HepG2 (cell line): ENCODE measurements around the gene GRB2. TPM values are rescaled to one million over a fixed set of nuclear protein-coding genes. Genes with fewer than 3 reads are reported as not detected.
A peak's percentile ranks its signal among the peaks of the same experiment; 100 is the strongest.

Experiments
- ATF7 ChIP-seq, 2 experiments: fragments of 450-650 bp in 1 of 2; sonication (generic) in 1 of 2; formaldehyde crosslinking in 1 of 2; IDR thresholded peaks; 2 replicates each; pipeline versions ENCODE4 v1.4.0 to v1.6.1; 2016 to 2020; ENCODE audit warnings: antibody characterized with exemption in 1 of 2, mild to moderate bottlenecking in 1 of 2, missing genetic modification reagents in 1 of 2
- CEBPB ChIP-seq: IDR thresholded peaks from 2 replicates; pipeline ENCODE4 v1.6.1; 2011; ENCODE audit warnings: low read depth, low read length, improper control_type of control experiment, borderline replicate concordance
- ELF3 ChIP-seq: IDR thresholded peaks from 2 replicates; pipeline ENCODE4 v1.6.1; 2016; ENCODE audit warnings: missing genetic modification reagents, missing compliant biosample characterization
- EP300 ChIP-seq, 3 experiments: sonication (generic) in 1 of 3; formaldehyde crosslinking in 1 of 3; IDR thresholded peaks; 2 replicates each; pipeline versions ENCODE4 v1.5.1 to v1.6.1; 2011 to 2020; ENCODE audit warnings: low read depth in 2 of 3, low read length in 2 of 3, borderline replicate concordance in 1 of 3, improper control_type of control experiment in 1 of 3, mild to moderate bottlenecking in 1 of 3, missing genetic modification reagents in 1 of 3, moderate library complexity in 1 of 3
- HMG20A ChIP-seq: IDR thresholded peaks from 2 replicates; pipeline ENCODE4 v1.6.1; 2016; ENCODE audit warnings: borderline replicate concordance
- HOXA5 ChIP-seq: sonication (generic); formaldehyde crosslinking; IDR thresholded peaks from 2 replicates; pipeline ENCODE4 v1.4.0; 2020; ENCODE audit warnings: missing genetic modification reagents
- KDM2A ChIP-seq: sonication (generic); formaldehyde crosslinking; IDR thresholded peaks from 2 replicates; pipeline ENCODE4 v1.4.0; 2020; ENCODE audit warnings: low read depth, missing genetic modification reagents, borderline replicate concordance
- MEIS2 ChIP-seq: sonication (generic); formaldehyde crosslinking; IDR thresholded peaks from 2 replicates; pipeline ENCODE4 v1.9.0; 2021; ENCODE audit warnings: mild to moderate bottlenecking, missing genetic modification reagents
- NKX3-1 ChIP-seq: sonication (generic); formaldehyde crosslinking; IDR thresholded peaks from 2 replicates; pipeline ENCODE4 v1.5.0; 2020; ENCODE audit warnings: missing genetic modification reagents
- SIX1 ChIP-seq: sonication (generic); formaldehyde crosslinking; IDR thresholded peaks from 2 replicates; pipeline ENCODE4 v1.4.0; 2020; ENCODE audit warnings: missing genetic modification reagents, borderline replicate concordance
- ZBTB3 ChIP-seq: sonication (generic); formaldehyde crosslinking; IDR thresholded peaks from 2 replicates; pipeline ENCODE4 v1.4.0; 2020; ENCODE audit warnings: low read depth, mild to moderate bottlenecking, moderate library complexity, missing genetic modification reagents, borderline replicate concordance
- ZFP36L2 ChIP-seq: sonication (generic); formaldehyde crosslinking; IDR thresholded peaks from 2 replicates; pipeline ENCODE4 v1.4.0; 2020; ENCODE audit warnings: missing genetic modification reagents
- ZNF225 ChIP-seq: sonication (generic); formaldehyde crosslinking; IDR thresholded peaks from 2 replicates; pipeline ENCODE4 v1.4.0; 2020; ENCODE audit warnings: mild to moderate bottlenecking, missing genetic modification reagents
- ZNF703 ChIP-seq: sonication (generic); formaldehyde crosslinking; IDR thresholded peaks from 2 replicates; pipeline ENCODE4 v1.5.1; 2020; ENCODE audit warnings: missing genetic modification reagents, mild to moderate bottlenecking, moderate library complexity, borderline replicate concordance
- polyA plus RNA-seq, 8 experiments: library from polyadenylated mRNA; depleted of rRNA in 3 of 8; stranded (reverse) in 7 of 8; unstranded in 1 of 8; fragments of >200 nt; fragmentation: Illumina TruSeq in 4 of 8; extraction: Trizol in 4 of 8; gene quantifications; 2 replicates each; pipeline versions ENCODE4 v1.2.1 to v1.2.3, GENCODE V29; 2011 to 2016; ENCODE audit warnings: low read depth in 4 of 8, missing spikeins in 1 of 8, mixed read lengths in 1 of 8; ENCODE audit not compliant: insufficient read depth in 1 of 8
- total RNA-seq, 5 experiments: library from RNA; depleted of rRNA; stranded (reverse); fragments of >200 nt; fragmentation: Illumina TruSeq; extraction: Trizol; gene quantifications; 2 replicates each; pipeline ENCODE4 v1.2.3, GENCODE V29; 2016; ENCODE audit warnings: low read depth in 1 of 5
- TF ChIP-seq, protein P1 (sequence below): sonication (generic); formaldehyde crosslinking; IDR thresholded peaks from 2 replicates; pipeline ENCODE4 v1.4.0; 2020; ENCODE audit warnings: missing genetic modification reagents, borderline replicate concordance
- TF ChIP-seq, protein P2 (sequence below): IDR thresholded peaks from 2 replicates; pipeline ENCODE4 v1.4.0; 2020; ENCODE audit warnings: mild to moderate bottlenecking, missing genetic modification reagents
- TF ChIP-seq, protein P3 (sequence below): sonication (generic); formaldehyde crosslinking; IDR thresholded peaks from 2 replicates; pipeline ENCODE4 v1.8.1; 2023; ENCODE audit warnings: mild to moderate bottlenecking, inconsistent platforms, moderate library complexity, missing genetic modification reagents, borderline replicate concordance

GRB2 gene
- total and polyA plus RNA-seq, 2 of the 13 experiments (the other 11 are each of a cell fraction or from before 2014, with no cell fraction given), result 84.6 to 92.3 TPM

DNA sequence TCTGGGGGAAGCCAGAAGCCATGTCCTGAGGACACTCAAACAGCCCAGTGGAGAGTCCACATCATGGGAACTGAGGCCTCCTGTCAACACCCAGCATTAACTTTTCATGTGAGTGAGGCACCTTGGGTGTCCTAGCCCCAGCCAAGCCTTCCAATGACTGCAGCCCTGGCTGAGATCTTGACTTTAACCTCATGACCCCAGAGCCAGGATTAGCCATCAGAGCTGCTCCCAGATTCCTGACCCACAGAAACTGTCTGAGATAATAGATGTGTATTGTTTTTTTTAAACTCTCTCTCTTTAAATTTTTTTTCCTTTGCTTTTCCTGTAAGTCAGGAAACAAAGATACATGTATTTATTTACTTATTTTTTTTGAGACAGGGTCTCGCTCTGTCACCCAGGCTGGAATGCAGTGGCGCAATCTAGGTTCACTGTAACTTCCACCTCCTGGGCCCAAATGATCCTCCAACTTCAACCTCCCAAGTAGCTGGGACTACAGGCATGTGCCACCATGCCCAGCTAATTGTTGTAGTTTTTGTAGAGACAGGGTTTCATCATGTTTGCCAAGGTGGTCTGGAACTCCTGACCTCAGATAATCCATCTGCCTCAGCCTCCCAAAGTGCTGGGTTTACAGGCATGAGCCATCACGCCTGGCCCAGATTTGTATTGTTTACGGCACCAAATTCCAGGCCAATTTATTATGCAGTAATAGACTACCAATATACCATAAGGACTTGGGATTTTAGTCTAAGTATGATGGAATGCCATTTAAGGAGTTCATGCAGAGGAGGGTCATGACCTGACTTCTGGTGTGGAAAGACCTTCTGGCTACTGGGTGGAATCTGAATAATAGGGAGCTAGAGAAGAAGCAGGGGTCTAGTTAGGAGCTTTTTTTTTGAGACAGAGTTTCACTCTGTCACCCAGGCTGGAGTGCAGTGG is 37.0 kb upstream of the GRB2 start (continued):
- TF ChIP-seq, protein P1, sequence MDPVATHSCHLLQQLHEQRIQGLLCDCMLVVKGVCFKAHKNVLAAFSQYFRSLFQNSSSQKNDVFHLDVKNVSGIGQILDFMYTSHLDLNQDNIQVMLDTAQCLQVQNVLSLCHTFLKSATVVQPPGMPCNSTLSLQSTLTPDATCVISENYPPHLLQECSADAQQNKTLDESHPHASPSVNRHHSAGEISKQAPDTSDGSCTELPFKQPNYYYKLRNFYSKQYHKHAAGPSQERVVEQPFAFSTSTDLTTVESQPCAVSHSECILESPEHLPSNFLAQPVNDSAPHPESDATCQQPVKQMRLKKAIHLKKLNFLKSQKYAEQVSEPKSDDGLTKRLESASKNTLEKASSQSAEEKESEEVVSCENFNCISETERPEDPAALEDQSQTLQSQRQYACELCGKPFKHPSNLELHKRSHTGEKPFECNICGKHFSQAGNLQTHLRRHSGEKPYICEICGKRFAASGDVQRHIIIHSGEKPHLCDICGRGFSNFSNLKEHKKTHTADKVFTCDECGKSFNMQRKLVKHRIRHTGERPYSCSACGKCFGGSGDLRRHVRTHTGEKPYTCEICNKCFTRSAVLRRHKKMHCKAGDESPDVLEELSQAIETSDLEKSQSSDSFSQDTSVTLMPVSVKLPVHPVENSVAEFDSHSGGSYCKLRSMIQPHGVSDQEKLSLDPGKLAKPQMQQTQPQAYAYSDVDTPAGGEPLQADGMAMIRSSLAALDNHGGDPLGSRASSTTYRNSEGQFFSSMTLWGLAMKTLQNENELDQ (CRISPR knock-in tag), result no peak
- TF ChIP-seq MEIS2 (CRISPR knock-in tag) (no peak), ATF7 (IDR thresholded peaks at IDR 0.05) (no peak), ATF7 (CRISPR knock-in tag; IDR thresholded peaks at IDR 0.05) (0 out of 2 replicates have a peak, but pooled peaks have one; percentile 31), CEBPB (peak; percentile 45; the same call in 1 of the 2 replicates), EP300 (IDR thresholded peaks at IDR 0.05; ENCODE audit: low read depth in 2 of 2, low read length in 2 of 2) (peak in 1 of 2 experiments; percentile 56; a peak in 1 of 4 replicates), EP300 (CRISPR knock-in tag; IDR thresholded peaks at IDR 0.05; ENCODE audit: borderline replicate concordance) (no peak), ZNF703 (CRISPR knock-in tag) (no peak), SIX1 (CRISPR knock-in tag) (peak; percentile 16; the same call in 1 of the 2 replicates), HOXA5 (CRISPR knock-in tag) (no peak), ZBTB3 (CRISPR knock-in tag) (peak; percentile 85; the same call in 1 of the 2 replicates), HMG20A (CRISPR knock-in tag) (peak; percentile 25; the same call in 1 of the 2 replicates), KDM2A (CRISPR knock-in tag) (no peak), ZNF225 (no peak), NKX3-1 (no peak), ZFP36L2 (CRISPR knock-in tag) (no peak), ELF3 (CRISPR knock-in tag) (peak; percentile 45; the same call in 1 of the 2 replicates)
- TF ChIP-seq, protein P2, sequence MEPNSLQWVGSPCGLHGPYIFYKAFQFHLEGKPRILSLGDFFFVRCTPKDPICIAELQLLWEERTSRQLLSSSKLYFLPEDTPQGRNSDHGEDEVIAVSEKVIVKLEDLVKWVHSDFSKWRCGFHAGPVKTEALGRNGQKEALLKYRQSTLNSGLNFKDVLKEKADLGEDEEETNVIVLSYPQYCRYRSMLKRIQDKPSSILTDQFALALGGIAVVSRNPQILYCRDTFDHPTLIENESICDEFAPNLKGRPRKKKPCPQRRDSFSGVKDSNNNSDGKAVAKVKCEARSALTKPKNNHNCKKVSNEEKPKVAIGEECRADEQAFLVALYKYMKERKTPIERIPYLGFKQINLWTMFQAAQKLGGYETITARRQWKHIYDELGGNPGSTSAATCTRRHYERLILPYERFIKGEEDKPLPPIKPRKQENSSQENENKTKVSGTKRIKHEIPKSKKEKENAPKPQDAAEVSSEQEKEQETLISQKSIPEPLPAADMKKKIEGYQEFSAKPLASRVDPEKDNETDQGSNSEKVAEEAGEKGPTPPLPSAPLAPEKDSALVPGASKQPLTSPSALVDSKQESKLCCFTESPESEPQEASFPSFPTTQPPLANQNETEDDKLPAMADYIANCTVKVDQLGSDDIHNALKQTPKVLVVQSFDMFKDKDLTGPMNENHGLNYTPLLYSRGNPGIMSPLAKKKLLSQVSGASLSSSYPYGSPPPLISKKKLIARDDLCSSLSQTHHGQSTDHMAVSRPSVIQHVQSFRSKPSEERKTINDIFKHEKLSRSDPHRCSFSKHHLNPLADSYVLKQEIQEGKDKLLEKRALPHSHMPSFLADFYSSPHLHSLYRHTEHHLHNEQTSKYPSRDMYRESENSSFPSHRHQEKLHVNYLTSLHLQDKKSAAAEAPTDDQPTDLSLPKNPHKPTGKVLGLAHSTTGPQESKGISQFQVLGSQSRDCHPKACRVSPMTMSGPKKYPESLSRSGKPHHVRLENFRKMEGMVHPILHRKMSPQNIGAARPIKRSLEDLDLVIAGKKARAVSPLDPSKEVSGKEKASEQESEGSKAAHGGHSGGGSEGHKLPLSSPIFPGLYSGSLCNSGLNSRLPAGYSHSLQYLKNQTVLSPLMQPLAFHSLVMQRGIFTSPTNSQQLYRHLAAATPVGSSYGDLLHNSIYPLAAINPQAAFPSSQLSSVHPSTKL (CRISPR knock-in tag), result peak; percentile 68
- TF ChIP-seq, protein P3, sequence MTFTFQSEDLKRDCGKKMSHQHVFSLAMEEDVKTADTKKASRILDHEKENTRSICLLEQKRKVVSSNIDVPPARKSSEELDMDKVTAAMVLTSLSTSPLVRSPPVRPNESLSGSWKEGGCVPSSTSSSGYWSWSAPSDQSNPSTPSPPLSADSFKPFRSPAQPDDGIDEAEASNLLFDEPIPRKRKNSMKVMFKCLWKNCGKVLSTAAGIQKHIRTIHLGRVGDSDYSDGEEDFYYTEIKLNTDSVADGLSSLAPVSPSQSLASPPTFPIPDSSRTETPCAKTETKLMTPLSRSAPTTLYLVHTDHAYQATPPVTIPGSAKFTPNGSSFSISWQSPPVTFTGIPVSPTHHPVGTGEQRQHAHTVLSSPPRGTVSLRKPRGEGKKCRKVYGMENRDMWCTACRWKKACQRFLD (CRISPR knock-in tag), result no peak
